ENCODE measurements around the gene PML.

DNA sequence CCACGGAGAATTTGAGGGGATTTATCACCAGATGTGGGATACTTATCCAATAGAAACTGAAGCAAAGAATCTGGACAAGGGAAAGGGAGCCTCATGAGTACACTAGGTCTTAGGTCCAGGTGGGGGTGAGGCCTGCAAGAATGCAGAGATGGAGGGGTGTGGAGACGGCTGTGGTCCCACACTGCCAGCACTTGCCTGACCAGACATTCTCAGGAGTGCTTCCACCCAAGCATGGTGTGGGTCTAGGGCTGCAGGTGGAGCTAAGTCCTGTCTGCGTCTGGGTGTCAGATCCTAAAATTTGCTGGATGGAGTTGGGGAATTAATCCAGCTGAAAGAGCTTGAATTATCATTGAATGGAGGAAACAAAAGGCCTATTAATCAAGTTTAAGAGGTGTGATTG, 14.4 kb downstream of the PML start:
- TF ChIP-seq, protein P1, sequence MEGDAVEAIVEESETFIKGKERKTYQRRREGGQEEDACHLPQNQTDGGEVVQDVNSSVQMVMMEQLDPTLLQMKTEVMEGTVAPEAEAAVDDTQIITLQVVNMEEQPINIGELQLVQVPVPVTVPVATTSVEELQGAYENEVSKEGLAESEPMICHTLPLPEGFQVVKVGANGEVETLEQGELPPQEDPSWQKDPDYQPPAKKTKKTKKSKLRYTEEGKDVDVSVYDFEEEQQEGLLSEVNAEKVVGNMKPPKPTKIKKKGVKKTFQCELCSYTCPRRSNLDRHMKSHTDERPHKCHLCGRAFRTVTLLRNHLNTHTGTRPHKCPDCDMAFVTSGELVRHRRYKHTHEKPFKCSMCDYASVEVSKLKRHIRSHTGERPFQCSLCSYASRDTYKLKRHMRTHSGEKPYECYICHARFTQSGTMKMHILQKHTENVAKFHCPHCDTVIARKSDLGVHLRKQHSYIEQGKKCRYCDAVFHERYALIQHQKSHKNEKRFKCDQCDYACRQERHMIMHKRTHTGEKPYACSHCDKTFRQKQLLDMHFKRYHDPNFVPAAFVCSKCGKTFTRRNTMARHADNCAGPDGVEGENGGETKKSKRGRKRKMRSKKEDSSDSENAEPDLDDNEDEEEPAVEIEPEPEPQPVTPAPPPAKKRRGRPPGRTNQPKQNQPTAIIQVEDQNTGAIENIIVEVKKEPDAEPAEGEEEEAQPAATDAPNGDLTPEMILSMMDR (IDR thresholded peaks at IDR 0.05) = no peak
- TF ChIP-seq POLR2A (IDR thresholded peaks at IDR 0.05) (no peak), POLR2AphosphoS5 (IDR thresholded peaks at IDR 0.05) (no peak)

Measured in stomach (tissue), 4 donors.